Measurements from ENCODE around the gene CCR9.

- TF ChIP-seq TAF1 (IDR thresholded peaks at IDR 0.05; ENCODE audit: low read depth, low read length), result no peak
- TF ChIP-seq POLR2A (IDR thresholded peaks at IDR 0.05; ENCODE audit: low read depth, low read length), result no peak
- no peak for TF ChIP-seq POLR2AphosphoS5 (IDR thresholded peaks at IDR 0.05; ENCODE audit: low read depth, low read length)
- no peak for TF ChIP-seq POU2F2 (IDR thresholded peaks at IDR 0.05; ENCODE audit: low read depth, low read length)
- no peak for TF ChIP-seq SPI1 (IDR thresholded peaks at IDR 0.05; ENCODE audit: low read depth, low read length)
These were observed 51.1 kb downstream of the CCR9 start for GRCh38 chr3:45937206-45938042.
